HEK293 (cell line): ENCODE measurements around the gene CELA1.

Experiments used
- CTCF ChIA-PET: fragments of 350-600 bp; formaldehyde crosslinking; extraction: SDS; loops from one replicate; lab custom pipeline; 2021; ENCODE audit warnings: antibody characterized with exemption; lab: Yijun Ruan, JAX
- POLR2A ChIA-PET: fragments of 300-600 bp; formaldehyde crosslinking; extraction: SDS; loops from one replicate; lab custom pipeline; 2020; ENCODE audit warnings: antibody characterized with exemption, inconsistent platforms; lab: Yijun Ruan, JAX
- H3K27ac ChIP-seq: fragments of 200-500 bp; sonication (Bioruptor generic); 2 replicates; pipeline ENCODE4 v1.5.1; 2014; ENCODE audit warnings: low read depth, low read length, control low read depth, inconsistent platforms; ENCODE audit errors: extremely low read depth
- H3K36me3 ChIP-seq, 2 experiments: fragments of 200-500 bp in 1 of 2; sonication (Bioruptor generic) in 1 of 2; 1 replicate in 1 of 2; 2 replicates in 1 of 2; pipeline ENCODE4 v1.5.1; 2014 to 2017; ENCODE audit warnings: inconsistent platforms in 2 of 2, low read length in 2 of 2; ENCODE audit not compliant: control insufficient read depth in 2 of 2, insufficient read depth in 1 of 2
- H3K4me1 ChIP-seq: fragments of 200-500 bp; sonication (Bioruptor generic); 2 replicates; pipeline ENCODE4 v1.5.1; 2014; ENCODE audit warnings: mild to moderate bottlenecking, low read length, inconsistent platforms; ENCODE audit not compliant: control insufficient read depth, insufficient read depth
- H3K4me3 ChIP-seq: 2 replicates; pipeline ENCODE4 v1.5.1; 2011; ENCODE audit warnings: low read depth, mild to moderate bottlenecking, control low read depth, low read length, moderate library complexity
- H3K9me3 ChIP-seq: fragments of 200-500 bp; sonication (Bioruptor generic); 2 replicates; pipeline ENCODE4 v1.5.1; 2014; ENCODE audit warnings: low read depth, low read length, inconsistent platforms; ENCODE audit not compliant: control insufficient read depth, insufficient read depth
- HOXA7 ChIP-seq: sonication (generic); formaldehyde crosslinking; IDR thresholded peaks from 2 replicates; pipeline ENCODE4 v1.8.1; 2022; ENCODE audit warnings: missing genetic modification reagents, borderline replicate concordance
- MZF1 ChIP-seq: fragments of 450-650 bp; formaldehyde crosslinking; IDR thresholded peaks from 2 replicates; pipeline ENCODE4 v1.5.1; 2017; ENCODE audit warnings: missing biosample characterization, missing genetic modification characterization, borderline replicate concordance
- OSR2 ChIP-seq: fragments of 450-650 bp; formaldehyde crosslinking; IDR thresholded peaks from 2 replicates; pipeline ENCODE4 v1.5.1; 2016; ENCODE audit warnings: missing biosample characterization, missing genetic modification characterization
- SP3 ChIP-seq: fragments of 450-650 bp; formaldehyde crosslinking; IDR thresholded peaks from 2 replicates; pipeline ENCODE4 v1.5.1; 2016; ENCODE audit warnings: missing biosample characterization, missing genetic modification characterization
- ZBTB21 ChIP-seq: fragments of 450-650 bp; formaldehyde crosslinking; IDR thresholded peaks from 2 replicates; pipeline ENCODE4 v1.5.1; 2017; ENCODE audit warnings: missing biosample characterization, missing genetic modification characterization
- ZNF10 ChIP-seq: fragments of 450-650 bp; formaldehyde crosslinking; IDR thresholded peaks from 2 replicates; pipeline ENCODE4 v1.5.1; 2017; ENCODE audit warnings: missing biosample characterization, missing genetic modification characterization
- ZNF221 ChIP-seq: fragments of 450-650 bp; formaldehyde crosslinking; IDR thresholded peaks from 2 replicates; pipeline ENCODE4 v1.5.1; 2017; ENCODE audit warnings: missing biosample characterization, missing genetic modification characterization, borderline replicate concordance
- ZNF341 ChIP-seq: fragments of 450-650 bp; formaldehyde crosslinking; IDR thresholded peaks from 2 replicates; pipeline ENCODE4; 2016; ENCODE audit warnings: low read depth, missing biosample characterization, missing genetic modification characterization
- ZNF366 ChIP-seq: fragments of 450-650 bp; formaldehyde crosslinking; conservative IDR thresholded peaks from 2 replicates; pipeline ENCODE4 v1.5.1; 2016; ENCODE audit warnings: missing biosample characterization, missing genetic modification characterization
- ZNF560 ChIP-seq: fragments of 450-650 bp; formaldehyde crosslinking; IDR thresholded peaks from 2 replicates; pipeline ENCODE4 v1.5.1; 2017; ENCODE audit warnings: missing biosample characterization, missing genetic modification characterization, borderline replicate concordance
- ZNF768 ChIP-seq: fragments of 450-650 bp; formaldehyde crosslinking; IDR thresholded peaks from 2 replicates; pipeline ENCODE4 v1.5.1; 2018; ENCODE audit warnings: missing biosample characterization, mild to moderate bottlenecking, missing genetic modification characterization
- TF ChIP-seq, protein P1 (sequence below): fragments of 450-650 bp; formaldehyde crosslinking; IDR thresholded peaks from 2 replicates; pipeline ENCODE4 v1.5.1; 2017; ENCODE audit warnings: missing biosample characterization, missing genetic modification characterization
- TF ChIP-seq, protein P2 (sequence below): fragments of 450-650 bp; formaldehyde crosslinking; IDR thresholded peaks from 2 replicates; pipeline ENCODE4 v1.5.1; 2016; ENCODE audit warnings: missing biosample characterization, missing genetic modification characterization
- TF ChIP-seq, protein P3 (sequence below): fragments of 450-650 bp; formaldehyde crosslinking; IDR thresholded peaks from 2 replicates; pipeline ENCODE4 v1.5.1; 2016; ENCODE audit warnings: missing biosample characterization, missing genetic modification characterization

The CELA1 gene

DNA sequence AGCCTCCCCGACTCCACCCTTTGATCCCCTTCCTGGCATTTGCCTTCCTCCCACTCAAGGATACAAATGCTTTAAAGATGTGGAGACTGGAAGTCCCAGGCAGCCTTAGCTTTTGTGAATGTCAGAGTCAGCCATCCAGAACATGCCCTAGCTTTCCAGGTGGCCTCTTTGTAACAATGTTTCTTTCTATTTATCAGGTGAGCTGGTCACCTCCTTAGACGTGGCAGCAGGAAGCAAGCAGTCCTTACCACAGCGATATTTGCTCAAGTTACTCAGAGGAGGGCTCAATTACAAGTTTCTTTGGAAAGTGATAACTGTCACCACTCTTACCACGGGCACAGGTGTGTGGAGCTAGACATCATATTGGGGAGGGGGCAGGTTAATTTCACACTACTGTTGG lies 39.9 kb upstream of the CELA1 start:
- peaks cover 21% of the 10 kb centered on the region for H3K4me1 ChIP-seq
- CTCF ChIA-PET = interaction anchor here (0.5 to 1.1 kb wide), 4 partner anchors 9 to 639 kb away, joined by 3 to 4 read pairs (median 3); no protein-coding TSS in a partner anchor
- no peaks in the 10 kb centered on the region for H3K9me3 ChIP-seq
- TF ChIP-seq HOXA7 (CRISPR knock-in tag) (no peak), ZNF768 (tag by site-specific recombination) (no peak), ZNF221 (tag by site-specific recombination) (no peak), ZNF560 (no peak), ZNF341 (no peak), MZF1 (no peak), ZBTB21 (tag by site-specific recombination) (no peak)
- TF ChIP-seq, protein P1, sequence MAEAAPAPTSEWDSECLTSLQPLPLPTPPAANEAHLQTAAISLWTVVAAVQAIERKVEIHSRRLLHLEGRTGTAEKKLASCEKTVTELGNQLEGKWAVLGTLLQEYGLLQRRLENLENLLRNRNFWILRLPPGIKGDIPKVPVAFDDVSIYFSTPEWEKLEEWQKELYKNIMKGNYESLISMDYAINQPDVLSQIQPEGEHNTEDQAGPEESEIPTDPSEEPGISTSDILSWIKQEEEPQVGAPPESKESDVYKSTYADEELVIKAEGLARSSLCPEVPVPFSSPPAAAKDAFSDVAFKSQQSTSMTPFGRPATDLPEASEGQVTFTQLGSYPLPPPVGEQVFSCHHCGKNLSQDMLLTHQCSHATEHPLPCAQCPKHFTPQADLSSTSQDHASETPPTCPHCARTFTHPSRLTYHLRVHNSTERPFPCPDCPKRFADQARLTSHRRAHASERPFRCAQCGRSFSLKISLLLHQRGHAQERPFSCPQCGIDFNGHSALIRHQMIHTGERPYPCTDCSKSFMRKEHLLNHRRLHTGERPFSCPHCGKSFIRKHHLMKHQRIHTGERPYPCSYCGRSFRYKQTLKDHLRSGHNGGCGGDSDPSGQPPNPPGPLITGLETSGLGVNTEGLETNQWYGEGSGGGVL = no peak
- no peak overlapping the region for H3K4me3 ChIP-seq
- POLR2A ChIA-PET = interaction anchor here (0.6 to 1.1 kb wide), 2 partner anchors 15 to 303 kb away, joined by 3 read pairs; no protein-coding TSS in a partner anchor
- H3K36me3 ChIP-seq = peaks cover 0 to 5% of the 10 kb centered on the region in 2 experiments; a peak in 2 of 3 replicates
- no peak overlapping the region for H3K27ac ChIP-seq

DNA sequence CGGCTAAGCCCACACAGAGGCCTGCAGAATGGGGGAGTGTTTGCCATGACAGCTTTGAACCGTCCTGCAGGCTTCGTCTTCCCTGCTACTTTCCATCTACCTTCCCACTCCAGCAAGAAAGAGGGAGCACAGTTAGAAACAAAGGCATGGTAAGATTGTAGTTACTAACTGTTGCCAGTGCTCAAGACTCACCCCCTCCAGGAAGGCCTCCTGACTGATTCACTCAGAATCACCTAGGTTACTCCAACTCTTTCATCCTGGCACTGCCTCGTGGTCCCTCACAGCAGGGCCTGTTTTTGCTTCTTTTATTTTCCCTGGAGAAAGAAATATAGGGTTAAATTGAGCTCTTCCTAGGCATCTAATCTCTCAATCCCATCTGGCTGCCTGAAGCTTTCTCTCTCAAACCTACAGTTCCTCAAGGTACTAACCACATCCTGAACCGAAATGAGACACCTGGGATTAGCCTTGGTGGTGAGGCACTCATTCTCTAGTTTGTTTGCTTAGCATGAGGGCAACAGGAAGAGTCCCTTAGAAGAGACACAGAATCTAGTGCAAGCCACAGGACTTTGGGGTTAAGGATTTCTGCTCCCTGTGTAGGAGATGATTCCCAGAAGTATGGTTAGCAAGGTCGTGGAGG lies 36.9 kb upstream of the CELA1 start:
- no peak overlapping the region for H3K4me3 ChIP-seq
- peaks cover 0 to 20% of the 10 kb centered on the region in 2 experiments; a peak in 2 of 3 replicates for H3K36me3 ChIP-seq
- H3K27ac ChIP-seq = no peak overlapping the region
- no peaks in the 10 kb centered on the region for H3K9me3 ChIP-seq
- H3K4me1 ChIP-seq = peaks cover 18% of the 10 kb centered on the region
- ChIA-PET CTCF (interaction anchor here (1.4 kb wide), 1 partner anchor 12 kb away, joined by 7 read pairs; no protein-coding TSS in a partner anchor), POLR2A (interaction anchor here (1.2 kb wide), 1 partner anchor 12 kb away, joined by 4 read pairs; no protein-coding TSS in a partner anchor)
- no peak for TF ChIP-seq SP3 (tag by site-specific recombination)
- TF ChIP-seq OSR2 (tag by site-specific recombination) = 0 out of 2 replicates have a peak, but pooled peaks have one; percentile 6

DNA sequence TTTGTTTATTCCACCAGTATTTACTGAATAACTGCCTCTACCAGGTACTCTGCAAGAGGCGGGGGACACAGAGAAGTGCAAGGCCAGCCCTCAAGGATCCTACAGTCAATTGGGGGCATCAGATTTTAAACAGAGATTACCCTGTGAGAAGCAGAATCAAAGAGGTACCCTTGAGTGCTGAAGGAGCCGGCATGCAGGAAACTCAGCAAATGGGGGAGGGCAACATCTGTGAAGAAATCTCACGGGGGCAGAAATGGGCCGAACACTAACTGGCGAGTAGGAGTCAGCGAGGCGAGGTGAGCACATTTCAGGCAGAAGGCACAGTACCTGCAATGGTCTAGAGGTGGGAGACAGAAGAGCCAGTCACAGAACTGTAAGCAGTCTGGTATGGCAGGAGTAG lies 35.7 kb upstream of the CELA1 start:
- CTCF ChIA-PET = no interaction called here
- Histone ChIP-seq H3K4me3 (no peak overlapping the region), H3K9me3 (no peaks in the 10 kb centered on the region), H3K36me3 (peaks cover 0 to 21% of the 10 kb centered on the region in 2 experiments; a peak in 2 of 3 replicates), H3K4me1 (peaks cover 19% of the 10 kb centered on the region), H3K27ac (no peak overlapping the region)
- TF ChIP-seq, protein P2, sequence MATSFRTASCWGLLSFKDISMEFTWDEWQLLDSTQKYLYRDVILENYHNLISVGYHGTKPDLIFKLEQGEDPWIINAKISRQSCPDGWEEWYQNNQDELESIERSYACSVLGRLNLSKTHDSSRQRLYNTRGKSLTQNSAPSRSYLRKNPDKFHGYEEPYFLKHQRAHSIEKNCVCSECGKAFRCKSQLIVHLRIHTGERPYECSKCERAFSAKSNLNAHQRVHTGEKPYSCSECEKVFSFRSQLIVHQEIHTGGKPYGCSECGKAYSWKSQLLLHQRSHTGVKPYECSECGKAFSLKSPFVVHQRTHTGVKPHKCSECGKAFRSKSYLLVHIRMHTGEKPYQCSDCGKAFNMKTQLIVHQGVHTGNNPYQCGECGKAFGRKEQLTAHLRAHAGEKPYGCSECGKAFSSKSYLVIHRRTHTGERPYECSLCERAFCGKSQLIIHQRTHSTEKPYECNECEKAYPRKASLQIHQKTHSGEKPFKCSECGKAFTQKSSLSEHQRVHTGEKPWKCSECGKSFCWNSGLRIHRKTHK (tag by site-specific recombination) = no peak
- TF ChIP-seq, protein P3, sequence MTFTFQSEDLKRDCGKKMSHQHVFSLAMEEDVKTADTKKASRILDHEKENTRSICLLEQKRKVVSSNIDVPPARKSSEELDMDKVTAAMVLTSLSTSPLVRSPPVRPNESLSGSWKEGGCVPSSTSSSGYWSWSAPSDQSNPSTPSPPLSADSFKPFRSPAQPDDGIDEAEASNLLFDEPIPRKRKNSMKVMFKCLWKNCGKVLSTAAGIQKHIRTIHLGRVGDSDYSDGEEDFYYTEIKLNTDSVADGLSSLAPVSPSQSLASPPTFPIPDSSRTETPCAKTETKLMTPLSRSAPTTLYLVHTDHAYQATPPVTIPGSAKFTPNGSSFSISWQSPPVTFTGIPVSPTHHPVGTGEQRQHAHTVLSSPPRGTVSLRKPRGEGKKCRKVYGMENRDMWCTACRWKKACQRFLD (tag by site-specific recombination) = no peak
- TF ChIP-seq ZNF366 (no peak), ZNF10 (tag by site-specific recombination) (no peak), ZNF341 (0 out of 2 replicates have a peak, but pooled peaks have one; percentile 28)
- POLR2A ChIA-PET = interaction anchor here (1.9 kb wide), 1 partner anchor 11 kb away, joined by 5 read pairs; no protein-coding TSS in a partner anchor
